Mucosa of stomach (tissue), 1 donor: Measurements from ENCODE around the gene DEGS2.
"Not testable (repeated sequence)": the region's sequence is repeated elsewhere in the genome, so short reads cannot be mapped to it uniquely, and the experiment has no call there.

Source experiments
- H3K27me3 ChIP-seq: one replicate; pipeline ENCODE4 v1.7.0; 2013; ENCODE audit warnings: mild to moderate bottlenecking, low read length; ENCODE audit not compliant: control insufficient read depth, insufficient read depth
- H3K36me3 ChIP-seq: one replicate; pipeline ENCODE4 v1.7.0; 2013; ENCODE audit warnings: low read length; ENCODE audit not compliant: control insufficient read depth, insufficient read depth
- H3K4me1 ChIP-seq: one replicate; pipeline ENCODE4 v1.7.0; 2013; ENCODE audit warnings: mild to moderate bottlenecking, low read length; ENCODE audit not compliant: control insufficient read depth, insufficient read depth
- H3K4me3 ChIP-seq: one replicate; pipeline ENCODE4 v1.7.0; 2013; ENCODE audit warnings: low read length
- H3K9ac ChIP-seq: one replicate; pipeline ENCODE4 v1.7.0; 2013; ENCODE audit warnings: mild to moderate bottlenecking, low read length, moderate library complexity
- H3K9me3 ChIP-seq: one replicate; pipeline ENCODE4 v1.7.0; 2013; ENCODE audit warnings: mild to moderate bottlenecking, low read length, moderate library complexity; ENCODE audit not compliant: control insufficient read depth
- donor health status: Pancreatic carcinoma.

The DEGS2 gene

GRCh38 chr14:100159094-100159864, at the start of gene DEGS2:
Gene DEGS2, minus strand, starts transcription at chr14:100159645. Its CDS starts 58 bp downstream, at chr14:100159587.
- Histone ChIP-seq H3K27me3 (peaks cover 16% of the 10 kb centered on the region), H3K4me1 (peaks cover 30% of the 10 kb centered on the region), H3K36me3 (no peaks in the 10 kb centered on the region), H3K9me3 (no peaks in the 10 kb centered on the region), H3K4me3 (peak within 1 kb of the TSS; percentile 14), H3K9ac (peak within 1 kb of the TSS; percentile 79)

DNA sequence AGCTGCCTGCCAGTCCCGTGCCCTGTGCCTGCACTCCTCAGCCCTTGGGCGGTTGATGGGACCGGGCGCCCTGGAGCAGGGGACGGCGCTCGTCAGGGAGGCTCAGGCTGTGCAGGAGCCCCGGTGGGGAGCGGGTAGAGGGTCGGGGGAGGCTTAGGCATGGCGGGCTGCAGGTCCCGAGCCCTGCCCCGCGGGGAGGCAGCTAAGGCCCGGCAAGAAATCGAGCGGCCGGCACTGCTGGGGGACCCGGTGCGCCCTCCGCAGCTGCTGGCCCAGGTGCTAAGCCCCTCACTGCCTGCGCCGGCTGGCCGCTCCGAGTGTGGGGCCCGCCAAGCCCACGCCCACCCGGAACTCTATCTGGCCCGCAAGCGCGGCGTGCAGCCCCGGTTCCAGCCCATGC, 48.7 kb upstream of the DEGS2 start:
- H3K9me3 ChIP-seq, H3K4me1 ChIP-seq, H3K36me3 ChIP-seq, H3K9ac ChIP-seq, H3K27me3 ChIP-seq, H3K4me3 ChIP-seq: not testable (repeated sequence)

- not testable (repeated sequence) for H3K36me3 ChIP-seq, H3K27me3 ChIP-seq, H3K4me1 ChIP-seq, H3K4me3 ChIP-seq, H3K9me3 ChIP-seq, H3K9ac ChIP-seq
Measured at GRCh38 chr14:100207588-100207987, 48.1 kb upstream of the DEGS2 start.

DNA sequence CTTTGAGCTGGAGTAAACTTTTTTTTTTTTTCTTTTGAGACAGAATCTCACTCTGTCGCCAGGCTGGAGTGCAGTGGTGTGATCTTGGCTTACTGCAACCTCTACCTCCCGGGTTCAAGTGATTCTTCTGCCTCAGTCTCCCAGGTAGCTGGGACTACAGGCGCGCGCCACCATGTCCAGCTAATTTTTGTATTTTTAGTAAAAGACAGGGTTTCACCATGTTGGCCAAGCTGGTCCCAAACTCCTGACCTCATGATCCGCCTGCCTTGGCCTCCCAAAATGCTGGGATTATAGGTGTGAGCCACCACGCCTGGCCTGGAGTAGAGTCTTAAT, 45.4 kb upstream of the DEGS2 start:
- H3K9ac ChIP-seq, H3K9me3 ChIP-seq, H3K4me3 ChIP-seq, H3K27me3 ChIP-seq, H3K4me1 ChIP-seq, H3K36me3 ChIP-seq: not testable (repeated sequence)

GRCh38 chr14:100203962-100204834, 44.8 kb upstream of the DEGS2 start:
- Histone ChIP-seq H3K9ac (no peak overlapping the region), H3K36me3 (no peaks in the 10 kb centered on the region), H3K27me3 (no peaks in the 10 kb centered on the region), H3K4me1 (peaks cover 4% of the 10 kb centered on the region), H3K4me3 (no peak overlapping the region), H3K9me3 (no peaks in the 10 kb centered on the region)

- no peak overlapping the region for H3K9ac ChIP-seq
- no peaks in the 10 kb centered on the region for H3K36me3 ChIP-seq
- peaks cover 4% of the 10 kb centered on the region for H3K4me1 ChIP-seq
- no peaks in the 10 kb centered on the region for H3K27me3 ChIP-seq
- H3K4me3 ChIP-seq, result no peak overlapping the region
- H3K9me3 ChIP-seq, result no peaks in the 10 kb centered on the region
Measured at GRCh38 chr14:100203146-100203545, 43.7 kb upstream of the DEGS2 start.

GRCh38 chr14:100202712-100203111, 43.3 kb upstream of the DEGS2 start:
- H3K9ac ChIP-seq, result no peak overlapping the region
- peaks cover 4% of the 10 kb centered on the region for H3K4me1 ChIP-seq
- H3K9me3 ChIP-seq, result no peaks in the 10 kb centered on the region
- H3K36me3 ChIP-seq, result no peaks in the 10 kb centered on the region
- no peak overlapping the region for H3K4me3 ChIP-seq
- H3K27me3 ChIP-seq, result no peaks in the 10 kb centered on the region

- Histone ChIP-seq H3K9ac (no peak overlapping the region), H3K9me3 (no peaks in the 10 kb centered on the region), H3K4me1 (peaks cover 4% of the 10 kb centered on the region), H3K4me3 (no peak overlapping the region), H3K27me3 (no peaks in the 10 kb centered on the region), H3K36me3 (no peaks in the 10 kb centered on the region)
Measured at GRCh38 chr14:100201701-100202100, 42.3 kb upstream of the DEGS2 start.

GRCh38 chr14:100200311-100200710, 40.9 kb upstream of the DEGS2 start:
- Histone ChIP-seq H3K4me3 (no peak overlapping the region), H3K9ac (no peak overlapping the region), H3K4me1 (peaks cover 4% of the 10 kb centered on the region), H3K27me3 (no peaks in the 10 kb centered on the region), H3K9me3 (no peaks in the 10 kb centered on the region), H3K36me3 (no peaks in the 10 kb centered on the region)

GRCh38 chr14:100199240-100199860, 39.9 kb upstream of the DEGS2 start:
- Histone ChIP-seq H3K36me3 (no peaks in the 10 kb centered on the region), H3K4me3 (no peak overlapping the region), H3K4me1 (peaks cover under 1% of the 10 kb centered on the region), H3K9ac (no peak overlapping the region), H3K9me3 (no peaks in the 10 kb centered on the region), H3K27me3 (no peaks in the 10 kb centered on the region)

- no peaks in the 10 kb centered on the region for H3K27me3 ChIP-seq
- H3K9ac ChIP-seq, result peak overlapping the region; percentile 32
- H3K9me3 ChIP-seq, result no peaks in the 10 kb centered on the region
- no peak overlapping the region for H3K4me3 ChIP-seq
- no peaks in the 10 kb centered on the region for H3K36me3 ChIP-seq
- peaks cover 22% of the 10 kb centered on the region for H3K4me1 ChIP-seq
Measured at GRCh38 chr14:100193417-100194357, 34.2 kb upstream of the DEGS2 start.
